C4-2B (cell line): Measurements from ENCODE around the gene DHRS3.

Experiments used
- ZFX ChIP-seq: fragments of 450-650 bp; IDR thresholded peaks from 2 replicates; pipeline ENCODE4 v1.6.1; 2017
- TF ChIP-seq, protein P1 (sequence below): fragments of 450-650 bp; conservative IDR thresholded peaks from 2 replicates; pipeline ENCODE4 v1.5.1; 2017; ENCODE audit warnings: mild to moderate bottlenecking

GRCh38 chr1:12658531-12659453 lies 40.8 kb upstream of the DHRS3 start:
- TF ChIP-seq, protein P1, sequence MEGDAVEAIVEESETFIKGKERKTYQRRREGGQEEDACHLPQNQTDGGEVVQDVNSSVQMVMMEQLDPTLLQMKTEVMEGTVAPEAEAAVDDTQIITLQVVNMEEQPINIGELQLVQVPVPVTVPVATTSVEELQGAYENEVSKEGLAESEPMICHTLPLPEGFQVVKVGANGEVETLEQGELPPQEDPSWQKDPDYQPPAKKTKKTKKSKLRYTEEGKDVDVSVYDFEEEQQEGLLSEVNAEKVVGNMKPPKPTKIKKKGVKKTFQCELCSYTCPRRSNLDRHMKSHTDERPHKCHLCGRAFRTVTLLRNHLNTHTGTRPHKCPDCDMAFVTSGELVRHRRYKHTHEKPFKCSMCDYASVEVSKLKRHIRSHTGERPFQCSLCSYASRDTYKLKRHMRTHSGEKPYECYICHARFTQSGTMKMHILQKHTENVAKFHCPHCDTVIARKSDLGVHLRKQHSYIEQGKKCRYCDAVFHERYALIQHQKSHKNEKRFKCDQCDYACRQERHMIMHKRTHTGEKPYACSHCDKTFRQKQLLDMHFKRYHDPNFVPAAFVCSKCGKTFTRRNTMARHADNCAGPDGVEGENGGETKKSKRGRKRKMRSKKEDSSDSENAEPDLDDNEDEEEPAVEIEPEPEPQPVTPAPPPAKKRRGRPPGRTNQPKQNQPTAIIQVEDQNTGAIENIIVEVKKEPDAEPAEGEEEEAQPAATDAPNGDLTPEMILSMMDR, result peak; percentile 96
- TF ChIP-seq ZFX, result no peak
